HEK293T (cell line): ENCODE data around the gene PLA2R1.

ENCODE experiments used
- BHLHE40 ChIP-seq: fragments of 450-650 bp; IDR thresholded peaks from 2 replicates; pipeline ENCODE4 v1.6.1; 2016; ENCODE audit warnings: mild to moderate bottlenecking, moderate library complexity, borderline replicate concordance
- FOXK2 ChIP-seq: fragments of 450-650 bp; IDR thresholded peaks from 2 replicates; pipeline ENCODE4 v1.6.1; 2016; ENCODE audit warnings: mild to moderate bottlenecking
- ZNF384 ChIP-seq: fragments of 450-650 bp; IDR thresholded peaks from 2 replicates; pipeline ENCODE4 v1.6.1; 2016

- TF ChIP-seq ZNF384 (no peak), BHLHE40 (no peak), FOXK2 (no peak)
Measured at GRCh38 chr2:160052531-160052930, 9.9 kb downstream of the PLA2R1 start.
